Neuron (in vitro differentiated cells): Measurements from ENCODE around the gene COQ3.
"Not testable (repeated sequence)": the region's sequence is repeated elsewhere in the genome, so short reads cannot be mapped to it uniquely, and the experiment has no call there.

Source experiments
- H2AFZ ChIP-seq: one replicate; pipeline ENCODE4 v1.6.1; 2013; ENCODE audit warnings: low read depth, mild to moderate bottlenecking, inconsistent platforms, low read length, moderate library complexity
- H3K27me3 ChIP-seq: one replicate; pipeline ENCODE4 v1.6.1; 2013; ENCODE audit warnings: low read length; ENCODE audit not compliant: insufficient read depth
- H3K36me3 ChIP-seq: one replicate; pipeline ENCODE4 v1.6.1; 2013; ENCODE audit warnings: low read length; ENCODE audit not compliant: insufficient read depth
- H3K4me1 ChIP-seq: one replicate; pipeline ENCODE4 v1.6.1; 2013; ENCODE audit warnings: low read length; ENCODE audit not compliant: insufficient read depth
- H3K4me3 ChIP-seq: 2 replicates; pipeline ENCODE4 v1.5.1; 2013; ENCODE audit warnings: mild to moderate bottlenecking, low read length, moderate library complexity
- H3K9me3 ChIP-seq: one replicate; pipeline ENCODE4 v1.6.1; 2013; ENCODE audit warnings: low read length

Gene COQ3

DNA sequence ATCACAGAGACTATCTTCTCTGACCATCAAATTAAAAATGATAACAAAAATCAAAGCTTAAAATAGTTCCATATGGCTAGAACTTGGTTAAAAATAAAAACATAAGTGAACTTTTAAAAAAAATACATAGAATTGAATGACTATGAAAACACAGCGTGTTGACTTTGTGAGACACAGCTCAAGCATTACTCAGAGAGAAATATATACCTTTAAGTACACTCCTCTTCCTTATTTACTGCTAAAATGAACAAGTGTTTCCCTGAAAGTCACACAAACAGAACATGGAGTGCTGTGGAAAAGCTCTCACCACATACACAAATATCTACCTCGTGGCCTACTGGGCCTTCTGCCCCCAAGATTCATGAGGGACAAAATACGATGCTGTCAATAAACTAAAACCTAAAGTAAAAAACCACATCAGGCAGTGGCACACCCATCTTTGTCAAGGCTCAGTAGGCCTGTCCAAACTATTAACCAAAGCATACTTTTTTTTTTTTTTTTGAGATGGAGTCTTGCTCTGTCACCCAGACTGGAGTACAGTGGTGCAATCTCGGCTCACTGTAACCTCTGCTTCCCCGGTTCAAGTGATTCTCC is 52.0 kb downstream of the COQ3 start:
- H3K4me1 ChIP-seq, result peaks cover 21% of the 10 kb centered on the region
- no peak overlapping the region for H2AFZ ChIP-seq
- no peak overlapping the region for H3K4me3 ChIP-seq
- H3K27me3 ChIP-seq, result no peaks in the 10 kb centered on the region
- H3K36me3 ChIP-seq, result peaks cover 8% of the 10 kb centered on the region
- no peaks in the 10 kb centered on the region for H3K9me3 ChIP-seq

DNA sequence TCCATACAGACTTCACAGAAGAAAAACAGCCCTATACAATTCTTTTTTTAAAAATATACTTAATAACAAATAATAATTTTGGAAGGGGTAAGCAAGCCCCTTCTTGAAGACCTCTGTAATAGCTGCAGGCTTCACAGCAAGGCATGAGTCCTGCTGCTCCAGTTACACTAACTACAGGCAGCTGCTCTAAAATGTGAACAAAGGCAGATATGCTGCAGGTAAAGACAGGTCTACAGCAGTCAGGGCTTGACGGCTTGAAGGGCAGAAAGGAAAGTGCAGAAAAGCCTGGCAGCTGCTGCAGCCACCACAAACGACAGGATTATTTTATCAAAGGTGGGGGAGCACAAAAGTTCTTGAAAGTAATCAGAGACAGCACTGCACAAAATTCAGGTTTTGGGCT is 55.8 kb downstream of the COQ3 start:
- peaks cover 16% of the 10 kb centered on the region for H3K4me1 ChIP-seq
- H3K36me3 ChIP-seq, result peaks cover 8% of the 10 kb centered on the region
- H3K9me3 ChIP-seq, result no peaks in the 10 kb centered on the region
- H2AFZ ChIP-seq, result no peak overlapping the region
- no peaks in the 10 kb centered on the region for H3K27me3 ChIP-seq
- no peak overlapping the region for H3K4me3 ChIP-seq

DNA sequence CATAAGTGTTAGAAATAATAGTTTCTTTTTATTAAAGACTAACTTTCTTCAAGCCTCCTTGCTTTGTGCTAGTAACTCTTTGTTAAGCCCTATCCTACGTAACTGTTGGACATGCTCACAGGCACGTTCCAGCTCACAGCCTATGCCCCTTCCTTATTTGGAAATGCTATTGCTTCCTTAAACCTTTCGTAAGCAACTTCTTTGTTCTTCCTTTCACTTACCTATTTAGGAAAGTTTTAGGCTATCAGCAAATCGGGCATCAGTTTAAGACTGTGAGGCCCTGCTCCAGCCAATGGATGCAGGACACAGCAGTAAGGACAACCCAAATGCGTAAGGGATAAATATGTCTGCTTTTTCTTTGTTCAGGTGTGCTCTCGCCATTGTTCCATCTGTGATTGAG is 58.7 kb downstream of the COQ3 start:
- peaks cover 37% of the 10 kb centered on the region for H3K4me1 ChIP-seq
- not testable (repeated sequence) for H2AFZ ChIP-seq, H3K27me3 ChIP-seq

DNA sequence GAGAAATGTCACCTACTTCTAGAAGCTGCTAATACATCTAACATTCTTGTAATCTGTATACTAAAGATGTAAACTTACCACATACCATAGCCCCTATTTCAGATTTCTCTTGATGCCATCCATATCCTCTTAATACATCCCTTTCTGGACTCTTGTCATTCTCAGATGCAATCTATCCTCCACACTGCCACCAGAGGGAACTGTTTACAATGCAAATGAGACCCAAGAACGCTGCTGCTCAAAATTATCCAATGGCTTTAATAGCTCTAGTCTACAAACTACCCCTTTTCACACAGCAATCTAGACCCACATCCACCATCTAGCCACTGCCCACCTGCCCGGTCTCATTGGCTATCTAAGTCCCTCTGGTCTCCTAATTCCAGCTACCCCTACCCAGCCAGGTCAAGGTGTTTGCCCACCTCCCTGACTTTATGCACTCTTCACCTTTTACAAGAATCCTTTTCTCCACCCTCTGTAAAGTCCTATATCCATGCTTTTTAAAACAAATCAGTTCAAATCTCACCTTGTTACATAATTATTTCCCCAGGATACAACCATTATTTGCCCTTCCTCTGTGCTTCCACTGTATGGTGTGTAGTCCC is 59.4 kb downstream of the COQ3 start:
- H3K9me3 ChIP-seq, result no peaks in the 10 kb centered on the region
- H2AFZ ChIP-seq, result no peak overlapping the region
- H3K27me3 ChIP-seq, result no peaks in the 10 kb centered on the region

More for the DNA sequence above, 58.7 kb downstream of the COQ3 start:
- H3K4me3 ChIP-seq, H3K36me3 ChIP-seq, H3K9me3 ChIP-seq: not testable (repeated sequence)

DNA sequence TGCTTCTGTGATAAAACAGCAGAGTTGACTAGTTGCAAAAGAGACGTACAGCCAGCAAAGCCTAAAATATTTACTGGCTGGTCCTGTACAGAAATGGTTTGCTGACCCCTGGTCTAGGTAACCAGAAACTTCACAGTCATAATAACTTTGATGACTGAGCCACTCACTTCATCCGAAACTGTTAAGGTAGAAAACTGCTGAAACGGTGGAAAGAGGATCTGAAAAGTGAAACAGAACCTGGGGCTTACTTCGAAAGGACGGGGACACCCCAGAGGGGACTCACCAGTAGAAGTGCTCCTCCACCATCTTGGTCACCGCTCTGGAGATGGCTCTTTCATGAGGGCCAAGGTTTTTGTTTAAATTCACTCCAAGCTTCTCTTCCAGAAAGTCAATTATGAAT is 60.9 kb downstream of the COQ3 start:
- Histone ChIP-seq H3K4me1 (peaks cover 39% of the 10 kb centered on the region), H3K36me3 (peaks cover 6% of the 10 kb centered on the region), H3K27me3 (no peaks in the 10 kb centered on the region), H3K9me3 (no peaks in the 10 kb centered on the region), H3K4me3 (no peak overlapping the region), H2AFZ (no peak overlapping the region)

More for the DNA sequence above, 59.4 kb downstream of the COQ3 start:
- Histone ChIP-seq H3K4me3 (no peak overlapping the region), H3K36me3 (peaks cover 2% of the 10 kb centered on the region), H3K4me1 (peaks cover 39% of the 10 kb centered on the region)

DNA sequence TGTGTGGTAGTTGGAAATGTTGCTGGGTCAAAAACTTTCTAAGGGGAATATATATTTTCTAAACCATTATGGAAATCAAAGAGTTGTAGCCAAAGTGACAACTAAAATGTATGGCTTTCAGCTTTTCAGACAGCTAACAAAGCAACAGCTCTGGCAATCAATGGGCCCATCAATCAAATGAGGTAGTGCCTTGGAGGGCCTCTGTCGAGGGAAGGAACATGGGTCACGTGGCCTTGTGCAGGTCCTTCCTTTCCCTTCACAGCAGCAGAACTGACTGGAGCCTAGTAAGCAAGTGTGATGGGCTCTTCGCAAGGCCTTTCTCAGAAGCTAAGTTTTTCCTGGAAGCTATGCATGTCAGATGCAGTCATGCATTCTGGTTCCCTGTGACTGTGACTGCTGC is 62.5 kb downstream of the COQ3 start:
- Histone ChIP-seq H3K9me3 (no peaks in the 10 kb centered on the region), H3K27me3 (no peaks in the 10 kb centered on the region), H3K4me3 (no peak overlapping the region), H3K4me1 (peaks cover 24% of the 10 kb centered on the region), H3K36me3 (peaks cover 10% of the 10 kb centered on the region), H2AFZ (peak overlapping the region; percentile 4)

DNA sequence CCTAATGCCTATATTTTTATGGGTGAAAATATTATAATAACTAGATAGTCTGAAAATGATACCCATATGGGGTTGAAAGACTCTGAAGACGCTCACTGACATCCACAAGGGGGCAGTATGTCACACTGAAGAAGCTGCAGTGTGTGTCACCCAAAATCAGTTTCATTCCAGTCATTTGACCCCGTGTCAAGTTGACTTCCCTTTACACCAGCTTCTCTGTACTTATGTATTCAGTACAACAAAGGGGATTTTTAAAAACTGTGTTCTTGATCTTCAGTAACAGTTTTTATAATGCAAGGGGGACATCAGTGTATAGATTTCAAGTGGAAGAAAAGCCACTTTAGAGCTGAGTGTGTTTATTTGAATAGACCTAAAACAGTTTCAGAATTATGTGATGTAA is 63.8 kb downstream of the COQ3 start:
- H3K4me1 ChIP-seq, result peaks cover 23% of the 10 kb centered on the region
- no peaks in the 10 kb centered on the region for H3K27me3 ChIP-seq
- no peak overlapping the region for H2AFZ ChIP-seq
- peaks cover 13% of the 10 kb centered on the region for H3K36me3 ChIP-seq
- H3K9me3 ChIP-seq, result no peaks in the 10 kb centered on the region
- H3K4me3 ChIP-seq, result no peak overlapping the region

DNA sequence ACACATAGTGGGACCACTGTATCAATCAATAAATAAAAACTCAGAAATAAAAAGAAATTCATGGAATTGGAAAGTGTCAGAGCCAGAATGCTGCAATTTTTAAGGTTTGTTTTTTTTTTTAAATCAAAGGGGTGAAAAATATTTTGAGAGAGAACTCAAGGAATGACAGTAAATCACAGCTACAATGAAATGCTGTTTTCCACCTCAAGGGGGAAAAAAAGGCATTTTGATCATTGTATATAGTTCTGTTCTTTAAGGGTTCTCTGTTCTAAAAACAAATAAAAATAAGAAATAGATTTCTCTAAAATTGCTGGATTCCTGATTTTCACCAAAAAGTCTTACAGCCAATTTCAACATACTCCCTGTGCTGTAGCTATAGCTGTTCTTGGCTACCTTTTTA is 69.0 kb downstream of the COQ3 start:
- Histone ChIP-seq H2AFZ (no peak overlapping the region), H3K36me3 (peaks cover 41% of the 10 kb centered on the region), H3K4me3 (no peak overlapping the region), H3K4me1 (no peaks in the 10 kb centered on the region), H3K27me3 (no peaks in the 10 kb centered on the region), H3K9me3 (no peaks in the 10 kb centered on the region)
